ENCODE data around the gene ASAP2.

GRCh38 chr2:9196637-9197036, 10.0 kb upstream of the ASAP2 start:
- TF ChIP-seq USF1 (CRISPR knock-in tag; IDR thresholded peaks at IDR 0.05) (no peak), CTCF (IDR thresholded peaks at IDR 0.05) (no peak), SMAD3 (CRISPR knock-in tag; IDR thresholded peaks at IDR 0.05; ENCODE audit: borderline replicate concordance) (no peak), ZBTB21 (CRISPR knock-in tag; IDR thresholded peaks at IDR 0.05; ENCODE audit: borderline replicate concordance) (no peak), KAT7 (CRISPR knock-in tag; IDR thresholded peaks at IDR 0.05; ENCODE audit: borderline replicate concordance) (no peak), ZNF138 (CRISPR knock-in tag; conservative IDR thresholded peaks at IDR 0.05) (no peak), ATF1 (CRISPR knock-in tag; IDR thresholded peaks at IDR 0.05) (no peak), ZNF396 (CRISPR knock-in tag; IDR thresholded peaks at IDR 0.05; ENCODE audit: borderline replicate concordance) (no peak), CBFB (CRISPR knock-in tag; IDR thresholded peaks at IDR 0.05; ENCODE audit: low read depth) (no peak)

Measured in WTC11 (cell line).